CD4-positive, alpha-beta T cell treated with Interleukin-4 for 4 hours (primary cell): ENCODE measurements around the gene KRTDAP.

Experiments used
- DNase-seq: peaks from one replicate; pipeline ENCODE4 v3.0.0-alpha.2; 2020

Gene KRTDAP

GRCh38 chr19:35449359-35450043 is 40.8 kb downstream of the KRTDAP start:
- no peak for DNase-seq

GRCh38 chr19:35447606-35448469 is 42.4 kb downstream of the KRTDAP start, which contains the start of gene FFAR2:
Gene FFAR2, plus strand, starts transcription at chr19:35448257. Its CDS starts 1,458 bp downstream, at chr19:35449715.
- no peak for DNase-seq

- DNase-seq: peak; percentile 40
Observed at GRCh38 chr19:35445826-35446593, 44.3 kb downstream of the KRTDAP start.

- no peak for DNase-seq
Observed at GRCh38 chr19:35444735-35445134, 45.5 kb downstream of the KRTDAP start.

GRCh38 chr19:35442091-35442490 is 48.2 kb downstream of the KRTDAP start:
- DNase-seq: no peak

DNA sequence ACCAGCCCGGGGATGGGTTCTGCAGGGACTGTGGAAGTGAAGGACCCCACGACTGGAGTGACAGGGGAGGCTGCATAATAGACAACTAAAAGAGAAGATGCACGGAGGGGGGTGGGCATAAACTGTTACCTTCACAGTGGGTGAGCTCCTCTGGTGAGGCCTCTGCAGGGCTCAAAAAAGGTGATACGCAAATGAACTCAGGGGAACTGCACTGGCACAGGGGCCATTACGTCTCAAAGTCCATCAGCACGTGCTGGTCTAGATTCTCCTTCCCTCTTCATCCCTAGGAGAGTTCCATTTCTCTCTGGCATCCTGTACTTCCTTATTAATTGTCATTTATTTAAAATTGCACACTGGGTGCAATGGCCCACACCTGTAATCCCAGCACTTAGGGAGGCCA is 50.3 kb downstream of the KRTDAP start:
- DNase-seq: no peak

- DNase-seq: no peak
Observed at GRCh38 chr19:35438527-35438926, 51.7 kb downstream of the KRTDAP start.

DNA sequence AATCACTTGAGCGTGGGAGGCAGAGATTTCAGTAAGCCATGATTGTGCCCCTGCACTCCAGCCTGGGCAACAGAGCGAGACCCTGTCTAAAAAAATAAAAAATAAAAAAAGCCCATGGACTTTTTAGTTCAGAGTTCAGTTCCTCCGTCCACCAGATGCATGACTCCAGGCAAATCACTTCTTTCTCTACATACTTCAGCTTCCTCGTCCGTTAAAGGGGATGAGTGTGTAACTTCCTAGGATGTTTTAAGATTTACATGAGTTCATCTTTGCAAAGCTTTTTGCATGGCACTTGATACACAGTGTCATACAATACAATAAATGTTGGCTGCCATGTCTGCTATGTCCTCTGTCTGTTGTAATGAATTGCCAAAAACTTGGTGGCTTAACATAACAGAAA is 52.2 kb downstream of the KRTDAP start:
- DNase-seq: no peak

- no peak for DNase-seq
Observed at GRCh38 chr19:35437406-35437951, 52.8 kb downstream of the KRTDAP start.
